ENCODE measurements around the gene FBXL20. TPM values are rescaled to one million over a fixed set of nuclear protein-coding genes. Genes with fewer than 3 reads are reported as not detected.

FBXL20 gene
- total and polyA plus RNA-seq, 4 donors: 2.9 to 29.8 (median 13.1) TPM

DNA sequence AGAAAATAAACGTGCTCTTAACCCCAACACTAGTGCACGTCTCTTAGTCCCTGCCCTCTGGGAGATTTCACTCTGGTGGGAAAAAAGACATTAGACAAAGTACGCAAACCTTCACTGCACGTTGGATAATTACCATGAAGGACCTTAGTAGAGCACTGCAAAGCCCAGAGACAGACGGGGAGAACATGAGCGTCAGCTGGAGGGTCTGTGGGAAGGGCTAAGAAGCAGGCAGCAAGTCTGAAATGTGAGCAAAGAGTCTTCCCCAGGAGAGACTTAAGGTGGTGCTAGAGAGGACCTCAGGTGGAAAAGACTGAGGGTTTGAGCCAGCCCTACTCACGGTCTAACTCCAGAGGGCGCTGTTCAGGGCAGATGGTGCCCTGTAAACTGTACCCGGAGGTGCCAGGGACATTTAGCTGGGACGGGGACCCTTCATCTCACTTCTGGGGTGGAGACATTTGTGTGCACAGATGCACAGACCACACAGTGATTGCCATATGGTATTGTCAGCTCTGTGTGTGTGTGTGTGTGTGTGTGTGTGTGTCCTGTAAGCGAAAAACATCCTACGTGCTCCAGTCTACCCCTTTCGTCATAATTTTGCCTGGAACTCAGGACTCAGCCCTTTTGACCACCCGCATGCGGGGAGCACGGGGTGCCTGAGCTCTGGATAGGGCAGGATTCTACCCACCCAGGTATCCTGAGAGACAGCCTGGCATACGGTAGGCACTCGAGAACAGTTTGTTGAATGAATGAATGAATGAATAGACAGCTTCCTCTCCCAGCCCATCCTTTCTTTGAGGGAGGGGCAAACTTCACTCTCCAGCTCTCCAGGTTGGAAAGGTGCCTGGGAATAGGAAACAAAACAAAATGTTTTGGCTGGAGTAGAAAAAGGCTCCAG lies 165.6 kb downstream of the FBXL20 start:
- 30 to 32% methylated on average over 18 of the region's 18 CpGs for WGBS, 2 donors
- no peak for DNase-seq
- Histone ChIP-seq H3K4me1 (ENCODE audit: control insufficient read depth in 1 of 2, insufficient read depth in 2 of 2, low read length in 2 of 2) (no peaks in the 10 kb centered on the region), H3K36me3 (ENCODE audit: control insufficient read depth in 1 of 2, insufficient read depth in 2 of 2, low read length in 1 of 2) (no peaks in the 10 kb centered on the region), H3K27ac (ENCODE audit: low read depth in 1 of 2, low read length in 2 of 2) (no peak overlapping the region), H3K9me3 (ENCODE audit: control insufficient read depth, low read length) (no peaks in the 10 kb centered on the region), H3K4me3 (ENCODE audit: low read length in 2 of 2) (no peak overlapping the region), H3K27me3 (ENCODE audit: control insufficient read depth in 1 of 2, insufficient read depth in 2 of 2, low read length in 1 of 2) (no peaks in the 10 kb centered on the region)
- intact Hi-C loops (cut with DNase I): no loop called here
- no peak for ATAC-seq (ENCODE audit: low FRiP score)

DNA sequence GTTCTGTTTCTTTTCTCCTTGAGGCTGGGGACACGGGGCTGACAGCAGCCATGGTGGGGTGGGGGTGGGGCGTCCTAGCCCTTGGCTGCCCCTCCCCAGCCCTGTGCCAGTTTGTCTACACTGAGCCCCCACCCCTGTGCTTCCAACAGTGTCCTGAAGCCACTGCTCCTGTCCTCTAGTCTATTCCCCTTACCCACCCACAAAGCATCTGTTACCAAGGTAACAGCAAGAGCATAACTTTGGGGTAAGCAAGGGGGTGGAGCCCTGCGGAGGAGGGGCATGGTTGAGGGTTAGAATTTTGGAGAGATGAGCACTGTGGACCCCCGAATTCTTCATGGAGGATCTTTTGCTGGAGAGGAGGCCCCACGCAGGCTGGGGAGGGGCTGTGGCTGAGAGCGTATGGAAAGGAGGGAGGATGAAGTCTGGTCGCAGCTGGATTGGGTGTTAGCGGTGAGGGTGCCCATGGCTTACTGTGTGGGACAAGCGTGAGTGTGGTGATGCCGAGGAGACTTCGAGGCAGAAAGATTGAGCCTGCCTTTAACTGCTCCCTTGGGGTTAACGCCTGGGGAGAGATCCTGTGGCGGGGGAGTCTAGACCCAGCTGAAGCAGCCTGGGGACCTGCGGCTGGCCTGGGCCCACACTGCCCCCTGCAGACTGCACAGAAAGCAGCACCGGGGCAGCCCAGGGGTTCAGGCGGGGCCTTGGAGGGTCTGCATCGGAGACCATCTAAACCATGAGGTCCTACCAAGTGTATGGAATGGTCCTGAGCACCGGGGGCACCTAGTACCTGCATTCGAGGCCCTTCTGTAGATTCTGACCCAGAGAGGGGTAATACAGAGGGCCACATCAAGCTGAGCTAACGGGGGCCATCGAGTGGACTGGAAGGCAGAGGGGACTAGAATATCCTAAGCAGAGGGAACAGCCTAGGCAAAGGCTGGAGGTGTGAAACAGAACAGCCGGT lies 169.6 kb downstream of the FBXL20 start:
- peak; percentile 80 to 89 for DNase-seq
- intact Hi-C loops (cut with DNase I): loop anchor here (1.0 to 5.0 kb wide), 3 partner anchors 25 to 35 kb away; partner anchors contain the start of gene CACNB1 (in 1 of the 2)
- Histone ChIP-seq H3K4me3 (ENCODE audit: low read length in 2 of 2) (no peak overlapping the region), H3K9me3 (ENCODE audit: control insufficient read depth, low read length) (no peaks in the 10 kb centered on the region), H3K36me3 (ENCODE audit: control insufficient read depth in 1 of 2, insufficient read depth in 2 of 2, low read length in 1 of 2) (no peaks in the 10 kb centered on the region), H3K27ac (ENCODE audit: low read depth in 1 of 2, low read length in 2 of 2) (no peak overlapping the region), H3K4me1 (ENCODE audit: control insufficient read depth in 1 of 2, insufficient read depth in 2 of 2, low read length in 2 of 2) (no peaks in the 10 kb centered on the region), H3K27me3 (ENCODE audit: control insufficient read depth in 1 of 2, insufficient read depth in 2 of 2, low read length in 1 of 2) (no peaks in the 10 kb centered on the region)
- 8 to 9% methylated on average over 22 of the region's 22 CpGs for WGBS, 2 donors
- ATAC-seq (ENCODE audit: low FRiP score): peak; percentile 85

DNA sequence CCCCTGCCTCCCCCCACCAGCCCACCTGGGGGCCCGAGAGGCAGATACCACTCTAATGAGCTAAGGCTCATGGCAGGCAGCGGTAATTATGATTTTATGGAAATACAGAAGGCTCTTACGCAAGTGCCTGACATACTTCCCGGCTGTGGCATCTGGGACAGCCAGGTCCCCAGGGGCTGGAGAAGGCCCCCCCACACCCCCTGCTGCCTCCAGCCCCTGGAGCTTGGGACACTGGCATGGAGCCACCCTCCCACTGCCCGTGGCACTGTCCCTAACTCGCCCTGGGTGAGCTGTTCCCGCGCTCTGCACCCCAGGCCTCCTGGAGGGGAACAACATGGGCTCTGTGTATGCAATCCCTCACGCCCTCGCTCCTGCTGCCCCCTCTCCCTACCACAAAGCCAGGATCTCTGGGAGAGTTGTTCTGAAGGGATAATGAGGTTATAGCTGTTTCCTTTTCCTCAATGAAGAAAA lies 170.3 kb downstream of the FBXL20 start:
- Histone ChIP-seq H3K9me3 (ENCODE audit: control insufficient read depth, low read length) (no peaks in the 10 kb centered on the region), H3K4me3 (ENCODE audit: low read length in 2 of 2) (no peak overlapping the region), H3K4me1 (ENCODE audit: control insufficient read depth in 1 of 2, insufficient read depth in 2 of 2, low read length in 2 of 2) (no peaks in the 10 kb centered on the region), H3K27me3 (ENCODE audit: control insufficient read depth in 1 of 2, insufficient read depth in 2 of 2, low read length in 1 of 2) (no peaks in the 10 kb centered on the region), H3K36me3 (ENCODE audit: control insufficient read depth in 1 of 2, insufficient read depth in 2 of 2, low read length in 1 of 2) (no peaks in the 10 kb centered on the region), H3K27ac (ENCODE audit: low read depth in 1 of 2, low read length in 2 of 2) (no peak overlapping the region)
- DNase-seq (peak in 1 of 2 donors; percentile 41), ATAC-seq (ENCODE audit: low FRiP score) (peak; percentile 43)
- intact Hi-C loops (cut with DNase I): loop anchor here in 1 of 2 donors (5.0 kb wide), 1 partner anchor 34 kb away; the partner anchor contains the start of gene CACNB1
- 17 to 29% methylated on average over 10 of the region's 10 CpGs for WGBS, 2 donors

DNA sequence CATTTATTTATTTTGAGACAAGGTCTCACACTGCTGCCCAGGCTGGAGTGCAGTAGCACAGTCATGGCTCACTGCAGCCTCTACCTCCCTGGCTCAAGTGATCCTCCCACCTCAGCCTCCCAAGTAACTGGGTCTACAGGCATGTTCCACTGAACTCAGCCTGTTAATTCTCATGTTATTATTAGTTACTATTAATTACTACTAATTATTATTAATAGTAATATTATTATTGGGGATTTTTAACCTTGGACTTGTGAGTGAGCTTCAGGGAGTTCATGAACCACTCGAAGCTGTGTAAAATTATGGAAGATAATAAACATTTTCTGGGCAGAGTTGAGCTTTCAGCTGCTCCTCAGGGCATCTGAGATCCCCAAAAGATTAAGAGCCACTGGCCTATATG lies 171.1 kb downstream of the FBXL20 start:
- H3K36me3 ChIP-seq (ENCODE audit: control insufficient read depth in 1 of 2, insufficient read depth in 2 of 2, low read length in 1 of 2): no peaks in the 10 kb centered on the region
- ATAC-seq (ENCODE audit: low FRiP score) (no peak), DNase-seq (peak in 1 of 2 donors; percentile 3)
- 92 to 96% methylated on average over 1 of the region's 1 CpG for WGBS, 2 donors
- no peaks in the 10 kb centered on the region for H3K9me3 ChIP-seq (ENCODE audit: control insufficient read depth, low read length)
- no peak overlapping the region for H3K4me3 ChIP-seq (ENCODE audit: low read length in 2 of 2)
- intact Hi-C loops (cut with DNase I): loop anchor here in 1 of 2 donors (5.0 kb wide), 1 partner anchor 33 kb away; the partner anchor contains the start of gene CACNB1
- no peak overlapping the region for H3K27ac ChIP-seq (ENCODE audit: low read depth in 1 of 2, low read length in 2 of 2)
- H3K27me3 ChIP-seq (ENCODE audit: control insufficient read depth in 1 of 2, insufficient read depth in 2 of 2, low read length in 1 of 2): no peaks in the 10 kb centered on the region
- no peaks in the 10 kb centered on the region for H3K4me1 ChIP-seq (ENCODE audit: control insufficient read depth in 1 of 2, insufficient read depth in 2 of 2, low read length in 2 of 2)

DNA sequence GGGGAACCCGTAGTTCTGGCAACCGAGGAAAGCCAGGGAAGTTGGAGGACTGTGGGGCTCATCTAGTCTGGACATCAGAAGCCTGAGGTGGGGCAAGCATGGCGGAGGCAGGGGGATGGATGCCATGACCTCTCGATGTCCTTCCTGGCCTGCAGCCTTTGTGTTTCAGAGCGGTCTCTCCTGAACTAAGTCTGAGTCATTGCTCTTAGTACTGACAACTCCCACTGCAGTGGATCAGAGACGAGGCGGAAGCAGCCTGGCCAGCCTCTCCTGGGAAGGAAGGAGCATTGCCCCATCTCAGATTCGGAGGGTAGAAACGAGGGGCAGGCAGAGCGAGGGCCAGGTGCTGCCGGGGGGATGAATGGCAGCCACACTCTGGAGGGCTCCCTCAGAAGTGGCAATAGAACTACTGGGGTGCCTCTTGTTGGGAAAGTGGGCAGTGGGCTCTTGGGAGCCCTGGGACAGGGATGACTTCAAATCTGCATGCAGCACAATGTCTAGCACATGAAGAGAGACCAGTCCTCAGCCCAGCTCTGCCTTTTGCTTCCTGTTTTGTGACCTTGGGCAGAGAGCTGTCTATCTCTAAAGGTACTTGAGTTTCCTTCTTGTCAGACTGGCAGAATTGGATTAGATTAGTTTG lies 172.0 kb downstream of the FBXL20 start:
- Histone ChIP-seq H3K27ac (ENCODE audit: low read depth in 1 of 2, low read length in 2 of 2) (no peak overlapping the region), H3K36me3 (ENCODE audit: control insufficient read depth in 1 of 2, insufficient read depth in 2 of 2, low read length in 1 of 2) (no peaks in the 10 kb centered on the region), H3K4me3 (ENCODE audit: low read length in 2 of 2) (no peak overlapping the region), H3K4me1 (ENCODE audit: control insufficient read depth in 1 of 2, insufficient read depth in 2 of 2, low read length in 2 of 2) (no peaks in the 10 kb centered on the region), H3K27me3 (ENCODE audit: control insufficient read depth in 1 of 2, insufficient read depth in 2 of 2, low read length in 1 of 2) (no peaks in the 10 kb centered on the region), H3K9me3 (ENCODE audit: control insufficient read depth, low read length) (no peaks in the 10 kb centered on the region)
- no peak for DNase-seq
- 75 to 76% methylated on average over 11 of the region's 11 CpGs for WGBS, 2 donors
- intact Hi-C loops (cut with DNase I): no loop called here
- ATAC-seq (ENCODE audit: low FRiP score): no peak

DNA sequence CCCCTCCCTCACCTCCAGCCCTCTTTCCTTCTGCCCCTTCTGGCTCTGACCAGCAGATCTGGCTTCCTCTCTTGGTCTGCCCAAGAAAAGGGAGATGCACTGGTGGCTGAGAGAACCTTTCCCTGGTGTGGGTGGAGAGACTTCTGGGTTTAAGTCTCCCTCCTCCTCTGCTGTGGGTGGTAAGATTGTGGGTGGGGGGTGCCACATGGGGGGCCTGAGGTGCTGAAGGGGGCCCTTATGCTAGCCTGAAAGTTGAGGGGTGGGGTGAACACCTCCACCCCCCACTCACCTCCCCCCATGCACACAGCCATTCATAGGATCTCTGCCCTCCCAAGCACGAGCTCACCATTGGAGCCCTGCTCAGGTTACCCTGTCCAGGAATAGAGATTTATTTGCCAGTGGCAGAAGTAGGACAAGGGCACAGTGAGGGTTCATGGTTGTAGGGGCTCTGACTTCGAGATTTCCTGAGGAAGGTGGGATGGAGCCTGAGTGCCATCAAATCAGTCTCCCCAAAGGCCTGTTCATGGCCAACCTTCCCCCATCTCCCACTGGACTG lies 174.0 kb downstream of the FBXL20 start:
- intact Hi-C loops (cut with DNase I): no loop called here
- 82 to 87% methylated on average over 2 of the region's 2 CpGs for WGBS, 2 donors
- no peak for ATAC-seq (ENCODE audit: low FRiP score)

DNA sequence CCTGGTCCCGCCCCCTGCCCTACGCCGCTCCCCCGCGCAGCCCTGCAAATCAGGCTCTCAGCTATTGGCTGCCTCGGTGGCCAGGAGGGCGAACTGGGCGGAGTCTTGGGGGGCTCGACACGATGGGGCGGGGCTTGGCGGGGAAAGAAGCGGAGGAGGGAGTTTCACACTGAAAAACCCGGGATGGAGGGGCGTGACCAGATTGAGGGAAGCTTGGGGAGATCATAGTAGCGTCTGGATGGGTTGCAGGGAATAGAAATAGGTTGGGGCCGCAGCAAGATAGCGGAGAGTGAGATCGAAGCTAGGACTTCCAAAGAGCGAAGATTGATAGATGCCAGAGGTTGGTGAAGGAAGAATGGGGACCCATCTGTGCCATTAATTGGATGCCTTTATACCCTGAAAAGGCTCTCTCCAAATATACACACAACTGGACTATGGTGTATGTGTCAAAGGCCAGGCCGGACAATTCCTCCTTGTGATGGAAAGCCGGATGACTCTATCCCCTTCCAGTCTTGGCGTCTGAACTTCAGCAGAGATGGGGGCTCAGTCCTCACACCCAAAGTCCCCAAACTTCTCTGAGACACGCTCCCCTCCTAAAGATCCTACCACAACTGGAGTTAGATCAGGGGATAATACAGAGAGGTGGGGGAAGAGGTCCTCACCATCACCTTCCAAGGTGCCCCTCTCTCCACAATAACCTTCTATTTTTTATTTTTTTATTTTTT lies 175.3 kb downstream of the FBXL20 start:
- H3K4me1 ChIP-seq (ENCODE audit: control insufficient read depth in 1 of 2, insufficient read depth in 2 of 2, low read length in 2 of 2): no peaks in the 10 kb centered on the region
- 16 to 17% methylated on average over 24 of the region's 24 CpGs for WGBS, 2 donors
- peak; percentile 92 to 97 for DNase-seq
- ATAC-seq (ENCODE audit: low FRiP score): peak; percentile 85
- no peaks in the 10 kb centered on the region for H3K27me3 ChIP-seq (ENCODE audit: control insufficient read depth in 1 of 2, insufficient read depth in 2 of 2, low read length in 1 of 2)
- H3K4me3 ChIP-seq (ENCODE audit: low read length in 2 of 2): peak overlapping the region; percentile 31 to 46
- no peak overlapping the region for H3K27ac ChIP-seq (ENCODE audit: low read depth in 1 of 2, low read length in 2 of 2)
- intact Hi-C loops (cut with DNase I): no loop called here
- no peaks in the 10 kb centered on the region for H3K9me3 ChIP-seq (ENCODE audit: control insufficient read depth, low read length)
- H3K36me3 ChIP-seq (ENCODE audit: control insufficient read depth in 1 of 2, insufficient read depth in 2 of 2, low read length in 1 of 2): no peaks in the 10 kb centered on the region

More for the DNA sequence above, 174.0 kb downstream of the FBXL20 start:
- Histone ChIP-seq H3K36me3 (ENCODE audit: control insufficient read depth in 1 of 2, insufficient read depth in 2 of 2, low read length in 1 of 2) (no peaks in the 10 kb centered on the region), H3K27me3 (ENCODE audit: control insufficient read depth in 1 of 2, insufficient read depth in 2 of 2, low read length in 1 of 2) (no peaks in the 10 kb centered on the region), H3K4me1 (ENCODE audit: control insufficient read depth in 1 of 2, insufficient read depth in 2 of 2, low read length in 2 of 2) (no peaks in the 10 kb centered on the region), H3K4me3 (ENCODE audit: low read length in 2 of 2) (no peak overlapping the region), H3K27ac (ENCODE audit: low read depth in 1 of 2, low read length in 2 of 2) (no peak overlapping the region), H3K9me3 (ENCODE audit: control insufficient read depth, low read length) (no peaks in the 10 kb centered on the region)
- no peak for DNase-seq

All from aorta (tissue), 5 donors.